Measurements from ENCODE around the gene KCTD3. TPM values are rescaled to one million over a fixed set of nuclear protein-coding genes. Genes with fewer than 3 reads are reported as not detected.

The KCTD3 gene
- total RNA-seq, 1 experiment from 2014 or later = 39.3 TPM

- H3K9me3 ChIP-seq (ENCODE audit: control insufficient read depth, low read depth, low read length) = no peaks in the 10 kb centered on the region
- no peaks in the 10 kb centered on the region for H4K20me1 ChIP-seq (ENCODE audit: control insufficient read depth, insufficient read depth, insufficient read length)
- no peak overlapping the region for H3K4me2 ChIP-seq (ENCODE audit: insufficient read depth, insufficient read length, low read length)
- peaks cover 4% of the 10 kb centered on the region in 2 experiments; a peak in 4 of 5 replicates for H3K9me3 Mint-ChIP-seq
- no peak overlapping the region for H2AFZ ChIP-seq (ENCODE audit: low read length)
- H4K91ac ChIP-seq (ENCODE audit: insufficient read length, low read depth, low read length) = no peak overlapping the region
- H3K23me2 ChIP-seq (ENCODE audit: insufficient read length, low read depth, low read length, poor library complexity, severe bottlenecking) = no peaks in the 10 kb centered on the region
- H4K5ac ChIP-seq (ENCODE audit: insufficient read length, low read depth, low read length) = no peak overlapping the region
- no peak overlapping the region for H2BK5ac ChIP-seq (ENCODE audit: insufficient read length, low read length)
- H3K23ac ChIP-seq (ENCODE audit: insufficient read length, low read depth, low read length) = no peak overlapping the region
- H3K4me1 ChIP-seq (ENCODE audit: insufficient read depth, low read length) = no peaks in the 10 kb centered on the region
- no peak overlapping the region for H3K4me3 Mint-ChIP-seq
- no peaks in the 10 kb centered on the region for H3K79me2 ChIP-seq (ENCODE audit: insufficient read depth, low read length)
- no CpG with 5 or more reads among the region's 4 CpGs for WGBS (ENCODE audit: extremely low coverage, insufficient read length, low lambda C conversion rate)
- H3K4ac ChIP-seq (ENCODE audit: low read depth, low read length) = no peak overlapping the region
- no peak overlapping the region for H3K9ac ChIP-seq (ENCODE audit: extremely low read depth, insufficient read length, low read length)
- no peak overlapping the region for H3K27ac ChIP-seq (ENCODE audit: insufficient read length, low read depth, low read length)
- no peaks in the 10 kb centered on the region for H3K79me1 ChIP-seq (ENCODE audit: insufficient read depth, low read depth, low read length, poor library complexity, severe bottlenecking)
- no peak overlapping the region for H2BK120ac ChIP-seq (ENCODE audit: low read depth, low read length, poor library complexity, severe bottlenecking)
- no peak overlapping the region for H2BK20ac ChIP-seq (ENCODE audit: low read depth, low read length, poor library complexity, severe bottlenecking)
- H3K18ac ChIP-seq (ENCODE audit: insufficient read length, low read depth, low read length) = no peak overlapping the region
- H3K56ac ChIP-seq (ENCODE audit: insufficient read length, low read depth, low read length) = no peak overlapping the region
- no peak overlapping the region for H3K27ac Mint-ChIP-seq
- no peak overlapping the region for H3K14ac ChIP-seq (ENCODE audit: insufficient read depth, low read length)
- DNase-seq = no peak
- no peaks in the 10 kb centered on the region for H3K27me3 Mint-ChIP-seq (ENCODE audit: low read depth)
- no peaks in the 10 kb centered on the region for H3K27me3 ChIP-seq (ENCODE audit: insufficient read depth, low read length)
- no peak overlapping the region for H2BK15ac ChIP-seq (ENCODE audit: low read depth, low read length)
- no peak overlapping the region for H2BK12ac ChIP-seq (ENCODE audit: insufficient read length, low read depth, low read length)
- no peak overlapping the region for H4K8ac ChIP-seq (replicated peaks; ENCODE audit: insufficient read length, low read depth, low read length)
- TF ChIP-seq CTCF (conservative IDR thresholded peaks at IDR 0.05) = no peak
- H3K4me1 Mint-ChIP-seq = 0 out of 4 replicates have a peak, but pooled peaks cover 4 to 6% of the 10 kb centered on the region in 2 experiments
- no peak overlapping the region for H2AK5ac ChIP-seq (ENCODE audit: insufficient read length, low read length)
- H3T11ph ChIP-seq (ENCODE audit: low read length) = no peak overlapping the region
- H3K36me3 Mint-ChIP-seq (ENCODE audit: insufficient read depth in 1 of 3, low read depth in 3 of 3) = peaks cover 16 to 32% (median 30%) of the 10 kb centered on the region in 3 experiments
Measured at GRCh38 chr1:215589650-215590435, 22.7 kb downstream of the KCTD3 start.

Measured in H9 (cell line).